K562 (cell line): ENCODE results near the gene RAD51D. TPM values are rescaled to one million over a fixed set of nuclear protein-coding genes. Genes with fewer than 3 reads are reported as not detected.

Experiments used
- ASH1L ChIP-seq: fragments of 450-650 bp; IDR thresholded peaks from 2 replicates; pipeline ENCODE4 v1.6.1; 2018; ENCODE audit warnings: borderline replicate concordance, mild to moderate bottlenecking, low read depth; ENCODE audit not compliant: partially characterized antibody
- CBFB ChIP-seq: sonication (generic); formaldehyde crosslinking; IDR thresholded peaks from 2 replicates; pipeline ENCODE4 v1.4.0; 2020; ENCODE audit warnings: mild to moderate bottlenecking, missing genetic modification reagents
- CEBPZ ChIP-seq: fragments of 150-350 bp; IDR thresholded peaks from 2 replicates; pipeline ENCODE4 v1.6.1; 2014; ENCODE audit warnings: low read depth, mild to moderate bottlenecking, low read length, borderline replicate concordance
- DACH1 ChIP-seq: fragments of 450-650 bp; IDR thresholded peaks from 2 replicates; pipeline ENCODE4 v1.6.1; 2018; ENCODE audit not compliant: partially characterized antibody
- EGR1 ChIP-seq: fragments of 450-650 bp; conservative IDR thresholded peaks from 2 replicates; pipeline ENCODE4 v1.6.1; 2017; ENCODE audit warnings: mild to moderate bottlenecking
- FOS ChIP-seq: IDR thresholded peaks from 3 replicates; pipeline ENCODE4 v1.6.1; 2011; ENCODE audit not compliant: insufficient read length; ENCODE audit errors: extremely low read depth
- HLTF ChIP-seq: fragments of 450-650 bp; IDR thresholded peaks from 2 replicates; pipeline ENCODE4 v1.6.1; 2016
- HSF4 ChIP-seq: fragments of 250-450 bp; sonication (Bioruptor Pico); IDR thresholded peaks from 2 replicates; pipeline ENCODE4 v2.1.2; 2022; ENCODE audit warnings: mild to moderate bottlenecking, moderate library complexity, borderline replicate concordance
- L3MBTL2 ChIP-seq: fragments of 450-650 bp; IDR thresholded peaks from 2 replicates; pipeline ENCODE4 v1.6.1; 2016; ENCODE audit warnings: mild to moderate bottlenecking, moderate library complexity
- MAZ ChIP-seq, 2 experiments: fragments of 450-650 bp in 1 of 2; sonication (generic) in 1 of 2; formaldehyde crosslinking; IDR thresholded peaks in 1 of 2; conservative IDR thresholded peaks in 1 of 2; 2 replicates each; pipeline versions ENCODE4 v1.4.0 to v1.5.0; 2020; ENCODE audit warnings: mild to moderate bottlenecking in 1 of 2, missing genetic modification reagents in 1 of 2
- PHF8 ChIP-seq: fragments of 200-600 bp; sonication (generic); IDR thresholded peaks from 2 replicates; pipeline ENCODE4 v1.6.1; 2012; ENCODE audit warnings: mixed run types, mild to moderate bottlenecking, inconsistent platforms, low read length, moderate library complexity, borderline replicate concordance
- PTBP1 ChIP-seq: fragments of 200-400 bp; formaldehyde crosslinking; IDR thresholded peaks from 2 replicates; pipeline ENCODE4 v1.6.1; 2017; ENCODE audit warnings: low read depth, low read length
- PURB ChIP-seq: sonication (generic); formaldehyde crosslinking; IDR thresholded peaks from 2 replicates; pipeline ENCODE4 v1.9.0; 2021; ENCODE audit warnings: low read depth, mild to moderate bottlenecking, missing genetic modification reagents
- RAD51 ChIP-seq: fragments of 450-650 bp; IDR thresholded peaks from 2 replicates; pipeline ENCODE4 v1.7.1; 2016; ENCODE audit warnings: low read depth, mild to moderate bottlenecking, borderline replicate concordance
- TFAP4 ChIP-seq: sonication (generic); formaldehyde crosslinking; IDR thresholded peaks from 2 replicates; pipeline ENCODE4 v1.8.0; 2022; ENCODE audit warnings: missing genetic modification reagents, mild to moderate bottlenecking, moderate library complexity, borderline replicate concordance
- ZBTB2 ChIP-seq: fragments of 450-650 bp; IDR thresholded peaks from 2 replicates; pipeline ENCODE4 v1.6.1; 2016; ENCODE audit warnings: antibody characterized with exemption
- ZBTB7A ChIP-seq: IDR thresholded peaks from 2 replicates; pipeline ENCODE4 v1.6.1; 2011; ENCODE audit warnings: low read depth, mild to moderate bottlenecking, low read length, moderate library complexity, borderline replicate concordance; ENCODE audit not compliant: control insufficient read depth
- ZMIZ1 ChIP-seq, 2 experiments: fragments of 150-350 bp in 1 of 2; IDR thresholded peaks; 2 replicates each; pipeline ENCODE4 v1.6.1; 2012 to 2016; ENCODE audit warnings: low read depth in 2 of 2, low read length in 2 of 2, mild to moderate bottlenecking in 1 of 2, moderate library complexity in 1 of 2
- polyA plus RNA-seq, 8 experiments: library from polyadenylated mRNA; depleted of rRNA in 4 of 8; stranded (reverse) in 5 of 8; unstranded in 3 of 8; fragments of >200 nt; fragmentation: Nextera tagmentation in 2 of 8; fragmentation: Illumina TruSeq in 1 of 8; extraction: Ambion mirVana in 2 of 8; extraction: Trizol in 1 of 8; gene quantifications; 2 replicates each; pipeline versions ENCODE4 v1.2.1 to v1.2.3, GENCODE V29; 2011 to 2014; ENCODE audit warnings: inconsistent platforms in 1 of 8, missing spikeins in 1 of 8
- total RNA-seq, 7 experiments: library from RNA; depleted of rRNA in 6 of 7; stranded (reverse); fragments of >200 nt in 6 of 7; fragmentation: Illumina TruSeq in 2 of 7; extraction: Trizol in 2 of 7; gene quantifications; 2 replicates each; pipeline versions ENCODE4 v1.2.1 to v1.2.3, GENCODE V29; 2011 to 2021; ENCODE audit warnings: low replicate concordance in 1 of 7

RAD51D gene
- total and polyA plus RNA-seq, 9 of the 15 experiments (the other 6 are each of a cell fraction or from before 2014, with no cell fraction given), result 2.2 to 16.9 (median 8.7) TPM

- TF ChIP-seq HLTF (no peak; the same call in 1 of the 2 replicates), ZMIZ1 (IDR thresholded peaks at IDR 0.05; ENCODE audit: low read depth in 2 of 2, low read length in 2 of 2) (peak in 1 of 2 experiments; percentile 64; a peak in 1 of 4 replicates), ASH1L (no peak), PTBP1 (no peak), CBFB (no peak), TFAP4 (CRISPR knock-in tag) (peak; percentile 80), ZBTB7A (peak; percentile 82), RAD51 (no peak), PURB (CRISPR knock-in tag) (no peak), CEBPZ (no peak), ZBTB2 (0 out of 2 replicates have a peak, but pooled peaks have one; percentile 24), PHF8 (peak; percentile 80; the same call in 1 of the 2 replicates), FOS (no peak), EGR1 (peak; percentile 75), MAZ (CRISPR knock-in tag; conservative IDR thresholded peaks at IDR 0.05 in 1 of 2, IDR thresholded peaks at IDR 0.05 in 1 of 2) (peak; percentile 75), L3MBTL2 (peak; percentile 68), DACH1 (no peak), HSF4 (CRISPR knock-in tag) (no peak)
These were observed 22.2 kb upstream of the RAD51D start, which contains the start of gene NLE1 (continued) for GRCh38 chr17:35141681-35142466.
